ENCODE measurements around the gene HINFP.
"Not testable (repeated sequence)": the region's sequence is repeated elsewhere in the genome, so short reads cannot be mapped to it uniquely, and the experiment has no call there.

The HINFP gene

GRCh38 chr11:119100994-119101758 is 20.2 kb upstream of the HINFP start:
- DNase-seq, result no peak

GRCh38 chr11:119101759-119102423 is 19.5 kb upstream of the HINFP start, which contains the start of gene DPAGT1:
TSS of gene DPAGT1 (minus strand) at chr11:119101853. CDS start at chr11:119101655, 198 bp downstream.
- DNase-seq, result peak; percentile 50 to 78 (median 64)

- not testable (repeated sequence) for DNase-seq
Observed at GRCh38 chr11:119103161-119103664, 18.2 kb upstream of the HINFP start.

- DNase-seq, result no peak
Observed at GRCh38 chr11:119103793-119104192, 17.6 kb upstream of the HINFP start.

- peak; percentile 58 to 92 (median 84) for DNase-seq
Observed at GRCh38 chr11:119106564-119107537, 14.5 kb upstream of the HINFP start, which contains the start of gene C2CD2L. TSS of gene C2CD2L (plus strand) at chr11:119107344. CDS start at chr11:119107742, 398 bp downstream.

GRCh38 chr11:119107538-119108145 is 13.7 kb upstream of the HINFP start:
- DNase-seq, result no peak

GRCh38 chr11:119108146-119108856 is 13.1 kb upstream of the HINFP start:
- DNase-seq, result no peak

- no peak for DNase-seq
Observed at GRCh38 chr11:119108857-119109221, 12.5 kb upstream of the HINFP start.

GRCh38 chr11:119109843-119110242 is 11.5 kb upstream of the HINFP start:
- no peak for DNase-seq

GRCh38 chr11:119110439-119110838 is 10.9 kb upstream of the HINFP start:
- no peak for DNase-seq

- DNase-seq, result no peak
Observed at GRCh38 chr11:119111361-119111925, 9.9 kb upstream of the HINFP start.

GRCh38 chr11:119112314-119113020 is 8.9 kb upstream of the HINFP start:
- no peak for DNase-seq

- no peak for DNase-seq
Observed at GRCh38 chr11:119113716-119114115, 7.7 kb upstream of the HINFP start.

- no peak for DNase-seq
Observed at GRCh38 chr11:119114351-119114750, 7.0 kb upstream of the HINFP start.

- peak in 1 of 4 experiments; percentile 22 for DNase-seq
Observed at GRCh38 chr11:119115484-119116234, 5.7 kb upstream of the HINFP start.

GRCh38 chr11:119116235-119116594 is 5.2 kb upstream of the HINFP start:
- no peak for DNase-seq

GRCh38 chr11:119116601-119117000 is 4.8 kb upstream of the HINFP start:
- no peak for DNase-seq

GRCh38 chr11:119117004-119117706 is 4.2 kb upstream of the HINFP start:
- DNase-seq, result no peak

- DNase-seq, result no peak
Observed at GRCh38 chr11:119118227-119118626, 3.2 kb upstream of the HINFP start.
